Heart left ventricle (tissue), 16 donors: ENCODE measurements around the gene GALNT9. TPM values are rescaled to one million over a fixed set of nuclear protein-coding genes. Genes with fewer than 3 reads are reported as not detected.

Experiments used
- ATAC-seq, 4 donors: fragments of 200-7000 bp; cut with Tn5 transposase; one replicate each; pipeline ENCODE4 v1.9.1; 2020 to 2022; ENCODE audit warnings: moderate library complexity in 4 of 4, mild to moderate bottlenecking in 3 of 4, moderate number of reproducible peaks in 1 of 4
- DNase-seq, 5 donors: peaks; one replicate each; pipeline ENCODE4 v3.0.0-alpha.2; 2020
- H3K27ac ChIP-seq, 12 donors: fragments of 200-600 bp; sonication (generic) in 4 of 12; one replicate each; pipeline versions ENCODE4 v1.5.0 to v1.8.0; 2016 to 2022; ENCODE audit warnings: mild to moderate bottlenecking in 2 of 12
- H3K27me3 ChIP-seq, 9 donors: fragments of 200-600 bp; sonication (generic) in 2 of 9; one replicate each; pipeline versions ENCODE4 v1.5.1 to v1.8.0; 2016 to 2022; ENCODE audit warnings: mild to moderate bottlenecking in 3 of 9
- H3K36me3 ChIP-seq, 9 donors: fragments of 200-600 bp; sonication (generic) in 2 of 9; one replicate each; pipeline versions ENCODE4 v1.5.0 to v1.8.0; 2018 to 2022; ENCODE audit warnings: mild to moderate bottlenecking in 2 of 9
- H3K4me1 ChIP-seq, 12 donors: fragments of 200-600 bp; sonication (generic) in 4 of 12; one replicate each; pipeline versions ENCODE4 v1.5.0 to v1.8.0; 2016 to 2022; ENCODE audit warnings: mild to moderate bottlenecking in 3 of 12
- H3K4me3 ChIP-seq, 12 donors: fragments of 200-600 bp; sonication (generic) in 4 of 12; one replicate each; pipeline versions ENCODE4 v1.5.0 to v1.8.0; 2017 to 2022; ENCODE audit warnings: mild to moderate bottlenecking in 9 of 12, moderate library complexity in 4 of 12
- H3K9me3 ChIP-seq, 12 donors: fragments of 200-600 bp; sonication (generic) in 4 of 12; one replicate each; pipeline versions ENCODE4 v1.5.0 to v1.8.0; 2016 to 2022; ENCODE audit warnings: mild to moderate bottlenecking in 1 of 12
- POLR2A ChIP-seq, 2 donors: fragments of 450-650 bp; IDR thresholded peaks; one replicate each; pipeline ENCODE4 v1.6.1; 2017; ENCODE audit warnings: antibody characterized with exemption in 2 of 2, mild to moderate bottlenecking in 2 of 2, moderate library complexity in 2 of 2
- WGBS, 4 donors: extraction: QIAGEN DNeasy Blood & Tissue Kit in 2 of 4; methylation state at CpG; one replicate each; pipeline versions ENCODE4 v1.1.5 to v1.1.7; 2013 to 2018; 5-methylcytosine and 5-hydroxymethylcytosine counted together
- intact Hi-C, 10 donors: fragments of 100-400 bp; cut with DNase I; formaldehyde crosslinking; loops; one replicate each; pipeline versions ENCODE4 v1.11.1 to v1.14.2; 2022
- polyA plus RNA-seq, 2 donors: library from polyadenylated mRNA; stranded (reverse); fragments of 200-250 nt; gene quantifications; one replicate each; pipeline ENCODE4 v1.2.3, GENCODE V29; 2013
- total RNA-seq, 9 donors: library from RNA; depleted of rRNA in 2 of 9; stranded (reverse); fragments of >200 nt in 2 of 9; fragmentation: NEBNext Ultra II Directional in 3 of 9; extraction: Animal tissue kit (Norgen Biotek cat#: 25700) in 3 of 9; gene quantifications; one replicate each; pipeline versions ENCODE4 v1.1.0 to v1.2.4, GENCODE V29; 2016 to 2023
- TF ChIP-seq, protein P1 (sequence below), 12 donors: fragments of 200-600 bp; sonication (generic) in 4 of 12; IDR thresholded peaks; one replicate each; pipeline versions ENCODE4 v1.5.0 to v1.8.0; 2018 to 2022; ENCODE audit warnings: antibody characterized with exemption in 12 of 12, mild to moderate bottlenecking in 5 of 12
- donor health status: ischemic (EF 13 %, LVEDD 7.1; RV severe dilation, severe dysfunction).
- donor health status: healthy with polysubstance abuse.
- donor health status: DM: no; HTN: yes; CAD: no.
- donor health status: DM: no; HTN: no; CAD: no.
- donor health status: ischemic (EF 25% LVEDD 6.9; RV normal size, moderate dysfunction).
- donor health status: ischemic (EF 25% LVEDD 5.7; RV mildly dilated, moderate dysfunction).
- donor health status: healthy.
- donor health status: DM: yes; HTN: yes; CAD: no.
- donor health status: ischemic (EF 35%, LVEDD 5.7; RV mildly dilated, moderate dysfunction).
- donor health status: nonischemic (EF 11% LVEDD 7.7; RV severe dilation, severe dysfunction).
- donor health status: DM: yes; HTN: yes; CAD: no.
- donor health status: PGD.
- donor health status: ischemic (EF 29% LVEDD 5.4; RV normal size, mild dysfunction).
- donor health status: nonischemic (EF 23%, LVEDD 6.1; RV moderate dilation, normal function).

GALNT9 gene
- total and polyA plus RNA-seq, 11 donors, result 10.3 TPM; not detected in 10

DNA sequence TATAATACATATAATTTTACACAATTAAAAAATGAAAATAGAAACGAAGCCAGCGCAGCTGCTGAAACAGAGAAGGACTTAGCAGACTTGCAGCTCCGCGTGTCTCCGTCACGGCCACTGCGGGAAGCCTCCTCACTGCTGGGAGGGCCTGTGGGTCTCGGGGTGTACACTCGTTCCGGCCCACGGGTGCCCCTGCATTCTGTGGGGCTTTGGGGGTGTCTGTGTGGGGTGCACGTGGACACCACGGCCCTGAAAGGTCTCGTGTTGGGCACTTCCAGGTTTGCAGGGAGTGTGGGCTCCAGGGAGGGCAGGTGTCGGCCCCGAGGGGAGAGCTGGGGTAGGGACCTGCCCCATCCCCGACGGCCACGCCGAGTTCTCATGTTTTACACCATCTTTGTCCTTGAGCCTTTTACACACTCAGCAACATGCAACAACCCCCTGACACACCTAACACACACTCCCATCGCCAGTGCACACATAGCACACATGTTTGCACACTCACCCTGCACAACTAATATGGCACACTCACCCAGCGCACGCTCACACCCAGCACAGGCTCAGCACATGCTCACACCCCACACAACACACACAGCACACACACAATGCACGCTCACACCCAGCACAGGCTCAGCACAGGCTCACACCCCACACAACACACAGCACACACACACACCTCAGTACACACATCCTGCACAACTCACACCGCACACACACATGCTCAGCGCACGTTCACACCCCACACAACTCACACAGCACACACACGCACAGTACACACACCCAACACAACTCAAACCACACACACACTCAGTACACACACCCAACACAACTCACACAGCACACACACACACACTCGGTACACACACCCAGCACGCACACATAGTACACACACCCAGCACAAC, 148.5 kb downstream of the GALNT9 start:
- Histone ChIP-seq H3K36me3 (no peaks in the 10 kb centered on the region), H3K4me1 (no peaks in the 10 kb centered on the region), H3K27ac (no peak overlapping the region), H3K27me3 (peaks cover 3 to 41% (median 16%) of the 10 kb centered on the region in 9 donors), H3K9me3 (peaks cover 0 to 26% (median 0%) of the 10 kb centered on the region in 12 donors), H3K4me3 (no peak overlapping the region)
- intact Hi-C loops, result no loop called here
- peak in 2 of 5 donors; percentile 19 to 49 for DNase-seq
- 82 to 89% (median 87%) methylated on average over 30 of the region's 30 CpGs for WGBS, 4 donors
- peak in 1 of 4 donors; percentile 35 for ATAC-seq
- TF ChIP-seq, protein P1, sequence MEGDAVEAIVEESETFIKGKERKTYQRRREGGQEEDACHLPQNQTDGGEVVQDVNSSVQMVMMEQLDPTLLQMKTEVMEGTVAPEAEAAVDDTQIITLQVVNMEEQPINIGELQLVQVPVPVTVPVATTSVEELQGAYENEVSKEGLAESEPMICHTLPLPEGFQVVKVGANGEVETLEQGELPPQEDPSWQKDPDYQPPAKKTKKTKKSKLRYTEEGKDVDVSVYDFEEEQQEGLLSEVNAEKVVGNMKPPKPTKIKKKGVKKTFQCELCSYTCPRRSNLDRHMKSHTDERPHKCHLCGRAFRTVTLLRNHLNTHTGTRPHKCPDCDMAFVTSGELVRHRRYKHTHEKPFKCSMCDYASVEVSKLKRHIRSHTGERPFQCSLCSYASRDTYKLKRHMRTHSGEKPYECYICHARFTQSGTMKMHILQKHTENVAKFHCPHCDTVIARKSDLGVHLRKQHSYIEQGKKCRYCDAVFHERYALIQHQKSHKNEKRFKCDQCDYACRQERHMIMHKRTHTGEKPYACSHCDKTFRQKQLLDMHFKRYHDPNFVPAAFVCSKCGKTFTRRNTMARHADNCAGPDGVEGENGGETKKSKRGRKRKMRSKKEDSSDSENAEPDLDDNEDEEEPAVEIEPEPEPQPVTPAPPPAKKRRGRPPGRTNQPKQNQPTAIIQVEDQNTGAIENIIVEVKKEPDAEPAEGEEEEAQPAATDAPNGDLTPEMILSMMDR (IDR thresholded peaks at IDR 0.05), result no peak
- no peak for TF ChIP-seq POLR2A (IDR thresholded peaks at IDR 0.05)

DNA sequence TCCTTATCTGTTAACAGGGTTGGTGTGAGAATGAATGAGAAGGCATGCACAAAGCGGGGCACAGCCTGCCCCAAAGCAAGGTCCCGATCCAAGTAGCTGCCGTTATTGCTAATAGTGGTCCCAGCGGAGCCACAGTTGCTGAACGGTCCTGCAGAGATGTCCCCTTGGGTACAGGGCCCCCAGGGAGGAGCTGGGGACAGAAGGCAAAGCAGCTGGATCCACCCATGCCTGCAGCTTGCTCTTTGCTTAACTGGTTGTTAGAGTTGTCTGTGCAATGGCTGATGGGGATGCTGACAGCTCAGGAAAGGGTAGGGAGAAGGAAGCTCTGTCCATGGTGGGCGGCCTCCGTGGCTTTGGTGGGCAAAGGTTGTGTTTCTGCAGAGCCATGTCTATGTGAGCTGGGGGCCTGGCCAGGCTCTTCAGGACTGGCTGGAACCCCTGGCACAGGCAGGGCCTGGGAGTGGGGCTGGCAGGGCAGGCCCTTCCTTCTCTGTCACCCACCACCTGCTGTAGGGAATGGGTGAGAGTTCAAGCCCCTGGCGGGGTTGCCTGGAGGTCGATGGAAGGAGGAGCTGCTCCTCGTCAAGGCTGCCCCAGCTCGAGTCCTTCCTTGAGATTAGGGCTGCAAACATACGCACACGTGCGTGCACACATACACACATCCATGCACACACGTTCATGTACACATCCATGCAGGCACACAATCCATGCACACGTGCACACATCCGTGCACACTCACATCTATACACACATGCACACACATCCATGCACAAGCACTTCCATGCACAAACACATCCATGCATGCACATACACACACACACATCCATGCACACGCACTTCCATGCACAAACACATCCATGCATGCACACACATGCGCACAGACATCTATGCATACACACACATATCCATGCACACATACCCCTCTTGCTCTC, 149.7 kb downstream of the GALNT9 start:
- no peak for ATAC-seq
- Histone ChIP-seq H3K4me3 (no peak overlapping the region), H3K9me3 (peaks cover 0 to 14% (median 0%) of the 10 kb centered on the region in 12 donors), H3K27ac (no peak overlapping the region), H3K4me1 (no peaks in the 10 kb centered on the region), H3K36me3 (no peaks in the 10 kb centered on the region), H3K27me3 (peaks cover 5 to 53% (median 18%) of the 10 kb centered on the region in 9 donors)
- TF ChIP-seq, protein P1 (IDR thresholded peaks at IDR 0.05), result no peak
- TF ChIP-seq POLR2A (IDR thresholded peaks at IDR 0.05), result no peak
- peak in 2 of 5 donors; percentile 8 to 50 for DNase-seq
- intact Hi-C loops, result no loop called here
- 75 to 84% (median 80%) methylated on average over 18 to 19 of the region's 19 CpGs for WGBS, 4 donors

DNA sequence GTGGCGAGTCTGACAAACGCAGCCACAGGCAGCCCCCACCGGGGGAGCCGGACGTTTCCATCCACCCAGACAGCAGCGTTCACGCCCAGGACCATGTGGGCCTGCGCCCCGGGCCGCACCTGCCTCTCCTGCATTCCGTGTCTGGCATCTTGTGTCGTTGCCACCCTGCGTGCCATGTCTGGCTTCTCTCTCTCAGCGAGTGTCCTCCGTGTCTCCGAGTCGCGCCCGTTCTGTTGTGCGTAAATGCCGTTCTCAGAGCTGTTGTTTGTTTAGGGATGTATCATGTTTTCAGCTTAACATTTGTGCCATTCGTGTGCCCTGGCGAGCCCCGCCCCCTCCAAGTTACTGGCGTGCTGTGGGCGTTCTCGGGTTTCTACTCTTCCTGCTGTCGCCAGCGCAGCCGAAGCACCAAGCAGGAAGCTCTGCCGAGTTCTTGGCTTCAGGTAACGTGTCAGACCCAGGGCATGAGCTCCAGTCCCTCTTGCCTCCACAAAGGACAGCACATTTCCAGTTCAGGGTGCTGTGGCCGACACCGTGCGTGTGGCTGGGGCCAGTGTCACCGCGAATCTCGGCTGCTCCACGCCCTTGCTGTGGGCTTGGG, 150.5 kb downstream of the GALNT9 start:
- ATAC-seq (no peak), DNase-seq (peak in 2 of 5 donors; percentile 10 to 49)
- WGBS, 4 donors, result 61 to 69% (median 65%) methylated on average over 34 to 39 of the region's 39 CpGs
- peaks cover 5 to 61% (median 16%) of the 10 kb centered on the region in 9 donors for H3K27me3 ChIP-seq
- TF ChIP-seq, protein P1 (IDR thresholded peaks at IDR 0.05), result no peak
- no peak for TF ChIP-seq POLR2A (IDR thresholded peaks at IDR 0.05)
- no peaks in the 10 kb centered on the region for H3K4me1 ChIP-seq
- intact Hi-C loops, result no loop called here
- H3K36me3 ChIP-seq, result no peaks in the 10 kb centered on the region
- H3K27ac ChIP-seq, result no peak overlapping the region
- peaks cover 0 to 6% (median 0%) of the 10 kb centered on the region in 12 donors for H3K9me3 ChIP-seq
- no peak overlapping the region for H3K4me3 ChIP-seq
